CD14-positive monocyte (primary cell): ENCODE measurements around the gene UBAP2. TPM values are rescaled to one million over a fixed set of nuclear protein-coding genes. Genes with fewer than 3 reads are reported as not detected.
A peak's percentile ranks its signal among the peaks of the same experiment; 100 is the strongest.

Source experiments
- DNase-seq, 3 donors: peaks; one replicate each; pipeline ENCODE4 v3.0.0-alpha.2; 2011 to 2022
- H2AFZ ChIP-seq: 2 replicates; pipeline ENCODE4 v1.6.0; 2012; ENCODE audit warnings: mild to moderate bottlenecking, low read depth, low read length, inconsistent platforms; ENCODE audit not compliant: insufficient read depth, poor library complexity, severe bottlenecking
- H3K27ac ChIP-seq, 2 donors: 1 replicate in 1 of 2; 2 replicates in 1 of 2; pipeline ENCODE4 v1.5.1; 2012 to 2013; ENCODE audit warnings: low read length in 2 of 2, control low read depth in 1 of 2, inconsistent platforms in 1 of 2, low read depth in 1 of 2, mild to moderate bottlenecking in 1 of 2
- H3K27me3 ChIP-seq, 2 donors: one replicate each; pipeline versions ENCODE4 v1.6.0 to v1.6.1; 2011 to 2013; ENCODE audit warnings: low read length in 2 of 2; ENCODE audit not compliant: control insufficient read depth in 2 of 2, insufficient read depth in 2 of 2
- H3K36me3 ChIP-seq, 2 donors: replicated peaks in 1 of 2; 1 replicate in 1 of 2; 2 replicates in 1 of 2; pipeline versions ENCODE4 v1.5.1 to v1.6.1; 2012 to 2013; ENCODE audit warnings: low read length in 2 of 2, control low read depth in 1 of 2, inconsistent platforms in 1 of 2, mild to moderate bottlenecking in 1 of 2; ENCODE audit not compliant: insufficient read depth in 2 of 2, control insufficient read depth in 1 of 2
- H3K4me1 ChIP-seq, 2 donors: 1 replicate in 1 of 2; 2 replicates in 1 of 2; pipeline versions ENCODE4 v1.5.1 to v1.6.1; 2012 to 2013; ENCODE audit warnings: low read length in 2 of 2, control low read depth in 1 of 2, inconsistent platforms in 1 of 2, mild to moderate bottlenecking in 1 of 2, moderate library complexity in 1 of 2; ENCODE audit not compliant: insufficient read depth in 2 of 2, control insufficient read depth in 1 of 2
- H3K4me2 ChIP-seq: replicated peaks from 2 replicates; pipeline ENCODE3; 2012; ENCODE audit warnings: low read length, moderate library complexity, mild to moderate bottlenecking; ENCODE audit not compliant: poor library complexity, severe bottlenecking; ENCODE audit errors: extremely low read depth
- H3K4me3 ChIP-seq, 3 experiments: fragments of 200-600 bp in 1 of 3; sonication (generic) in 1 of 3; replicated peaks in 1 of 3; 1 replicate in 2 of 3; 2 replicates in 1 of 3; pipeline ENCODE4 v1.5.1; 2011 to 2013; ENCODE audit warnings: low read length in 3 of 3, mild to moderate bottlenecking in 3 of 3, control low read depth in 2 of 3, low read depth in 2 of 3, inconsistent platforms in 1 of 3, moderate library complexity in 1 of 3
- H3K79me2 ChIP-seq: 2 replicates; pipeline ENCODE4 v1.6.0; 2012; ENCODE audit warnings: mild to moderate bottlenecking, control low read depth, inconsistent platforms, low read length, moderate library complexity; ENCODE audit not compliant: insufficient read depth
- H3K9ac ChIP-seq: 2 replicates; pipeline ENCODE4 v1.6.0; 2017; ENCODE audit warnings: low read length, mild to moderate bottlenecking; ENCODE audit not compliant: insufficient read depth, poor library complexity, severe bottlenecking
- H3K9me3 ChIP-seq, 2 donors: replicated peaks in 1 of 2; 1 replicate in 1 of 2; 2 replicates in 1 of 2; pipeline versions ENCODE4 v1.5.1 to v1.6.1; 2012 to 2013; ENCODE audit warnings: low read length in 2 of 2, control low read depth in 1 of 2; ENCODE audit not compliant: control insufficient read depth in 1 of 2, insufficient read depth in 1 of 2
- H4K20me1 ChIP-seq: 2 replicates; pipeline ENCODE4 v1.6.0; 2012; ENCODE audit warnings: mild to moderate bottlenecking, low read length, control low read depth, moderate library complexity; ENCODE audit not compliant: insufficient read depth
- H3K27ac Mint-ChIP-seq, 7 donors: one replicate each; pipeline ENCODE4 v1.8.0; 2020; ENCODE audit warnings: mild to moderate bottlenecking in 7 of 7, mixed read lengths in 7 of 7, moderate library complexity in 6 of 7, inconsistent platforms in 2 of 7
- H3K27me3 Mint-ChIP-seq, 3 donors: one replicate each; pipeline ENCODE4 v1.8.0; 2021 to 2022; ENCODE audit warnings: low read depth in 3 of 3, mild to moderate bottlenecking in 3 of 3, mixed read lengths in 3 of 3, moderate library complexity in 3 of 3, inconsistent platforms in 1 of 3
- H3K36me3 Mint-ChIP-seq, 2 donors: one replicate each; pipeline ENCODE4 v1.8.0; 2020; ENCODE audit warnings: mixed read lengths in 2 of 2, inconsistent platforms in 1 of 2, mild to moderate bottlenecking in 1 of 2
- H3K4me1 Mint-ChIP-seq: one replicate; pipeline ENCODE4 v1.8.0; 2020; ENCODE audit warnings: mild to moderate bottlenecking, mixed read lengths
- H3K4me3 Mint-ChIP-seq, 2 donors: one replicate each; pipeline ENCODE4 v1.8.0; 2020; ENCODE audit warnings: mild to moderate bottlenecking in 2 of 2, mixed read lengths in 2 of 2, moderate library complexity in 1 of 2
- H3K9me3 Mint-ChIP-seq, 7 donors: one replicate each; pipeline ENCODE4 v1.8.0; 2020 to 2022; ENCODE audit warnings: mixed read lengths in 7 of 7, mild to moderate bottlenecking in 6 of 7, moderate library complexity in 6 of 7, inconsistent platforms in 2 of 7
- WGBS: methylation state at CpG from one replicate; pipeline ENCODE4 v1.1.5; 2013; ENCODE audit warnings: missing lambda C conversion rate; ENCODE audit not compliant: insufficient coverage; 5-methylcytosine and 5-hydroxymethylcytosine counted together
- intact Hi-C, 2 donors: fragments of 100-400 bp; cut with micrococcal nuclease; formaldehyde crosslinking; loops; one replicate each; pipeline versions ENCODE4 v1.15.0 to v1.15.1; 2023
- polyA plus RNA-seq, 3 donors: library from polyadenylated mRNA; depleted of rRNA in 1 of 3; unstranded in 2 of 3; stranded (reverse) in 1 of 3; fragments of 300-500 nt in 2 of 3; fragments of >200 nt in 1 of 3; fragmentation: Illumina TruSeq in 2 of 3; gene quantifications; 1 replicate in 2 of 3; 2 replicates in 1 of 3; pipeline ENCODE4 v1.2.3, GENCODE V29; 2012 to 2021
- TF ChIP-seq, protein P1 (sequence below): fragments of 200-600 bp; IDR thresholded peaks from one replicate; pipeline ENCODE4 v1.8.0; 2022; ENCODE audit warnings: antibody characterized with exemption, mild to moderate bottlenecking

The UBAP2 gene
- polyA plus RNA-seq, 3 donors, result 4.3 to 13.0 (median 5.7) TPM

DNA sequence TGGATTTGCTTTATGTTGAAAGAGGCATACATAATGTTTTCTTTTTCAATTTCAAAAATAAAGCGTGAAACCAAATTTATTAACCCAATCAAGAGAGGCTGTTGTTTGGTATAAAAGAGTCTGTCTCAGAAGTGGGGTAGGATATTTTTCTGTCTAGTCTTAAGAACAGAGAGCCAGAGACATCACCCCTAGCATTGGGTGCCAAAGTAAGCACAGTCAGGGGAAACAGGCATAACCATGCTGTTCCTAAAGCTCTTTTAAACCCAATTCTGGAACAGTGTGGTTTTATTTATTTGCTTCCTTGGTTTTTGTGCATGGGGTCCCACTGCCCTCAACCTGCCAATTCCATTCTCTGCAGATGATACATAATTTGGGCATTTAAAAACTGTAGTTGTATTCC lies 143.6 kb downstream of the UBAP2 start:
- H3K27ac Mint-ChIP-seq, result peak overlapping the region in 1 of 7 donors; percentile 6
- no CpG with 5 or more reads among the region's 1 CpG for WGBS
- H3K4me2 ChIP-seq, result no peak overlapping the region
- DNase-seq, result no peak
- H3K36me3 ChIP-seq, result peaks cover 45 to 80% of the 10 kb centered on the region in 2 donors
- no peaks in the 10 kb centered on the region for H3K4me1 ChIP-seq
- intact Hi-C loops, result no loop called here
- H3K27ac ChIP-seq, result peak overlapping the region in 1 of 2 donors; percentile 10
- H3K27me3 Mint-ChIP-seq, result no peaks in the 10 kb centered on the region
- no peak overlapping the region for H3K9ac ChIP-seq
- H3K9me3 ChIP-seq, result no peaks in the 10 kb centered on the region
- no peak overlapping the region for H3K4me3 ChIP-seq
- TF ChIP-seq, protein P1, sequence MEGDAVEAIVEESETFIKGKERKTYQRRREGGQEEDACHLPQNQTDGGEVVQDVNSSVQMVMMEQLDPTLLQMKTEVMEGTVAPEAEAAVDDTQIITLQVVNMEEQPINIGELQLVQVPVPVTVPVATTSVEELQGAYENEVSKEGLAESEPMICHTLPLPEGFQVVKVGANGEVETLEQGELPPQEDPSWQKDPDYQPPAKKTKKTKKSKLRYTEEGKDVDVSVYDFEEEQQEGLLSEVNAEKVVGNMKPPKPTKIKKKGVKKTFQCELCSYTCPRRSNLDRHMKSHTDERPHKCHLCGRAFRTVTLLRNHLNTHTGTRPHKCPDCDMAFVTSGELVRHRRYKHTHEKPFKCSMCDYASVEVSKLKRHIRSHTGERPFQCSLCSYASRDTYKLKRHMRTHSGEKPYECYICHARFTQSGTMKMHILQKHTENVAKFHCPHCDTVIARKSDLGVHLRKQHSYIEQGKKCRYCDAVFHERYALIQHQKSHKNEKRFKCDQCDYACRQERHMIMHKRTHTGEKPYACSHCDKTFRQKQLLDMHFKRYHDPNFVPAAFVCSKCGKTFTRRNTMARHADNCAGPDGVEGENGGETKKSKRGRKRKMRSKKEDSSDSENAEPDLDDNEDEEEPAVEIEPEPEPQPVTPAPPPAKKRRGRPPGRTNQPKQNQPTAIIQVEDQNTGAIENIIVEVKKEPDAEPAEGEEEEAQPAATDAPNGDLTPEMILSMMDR, result no peak
- no peaks in the 10 kb centered on the region for H3K27me3 ChIP-seq
- H3K79me2 ChIP-seq, result peaks cover 86% of the 10 kb centered on the region
- H3K4me1 Mint-ChIP-seq, result no peaks in the 10 kb centered on the region
- peaks cover 100% of the 10 kb centered on the region for H4K20me1 ChIP-seq
- no peak overlapping the region for H2AFZ ChIP-seq
- H3K4me3 Mint-ChIP-seq, result no peak overlapping the region
- H3K9me3 Mint-ChIP-seq, result no peaks in the 10 kb centered on the region
- H3K36me3 Mint-ChIP-seq, result peaks cover 45 to 49% of the 10 kb centered on the region in 2 donors

DNA sequence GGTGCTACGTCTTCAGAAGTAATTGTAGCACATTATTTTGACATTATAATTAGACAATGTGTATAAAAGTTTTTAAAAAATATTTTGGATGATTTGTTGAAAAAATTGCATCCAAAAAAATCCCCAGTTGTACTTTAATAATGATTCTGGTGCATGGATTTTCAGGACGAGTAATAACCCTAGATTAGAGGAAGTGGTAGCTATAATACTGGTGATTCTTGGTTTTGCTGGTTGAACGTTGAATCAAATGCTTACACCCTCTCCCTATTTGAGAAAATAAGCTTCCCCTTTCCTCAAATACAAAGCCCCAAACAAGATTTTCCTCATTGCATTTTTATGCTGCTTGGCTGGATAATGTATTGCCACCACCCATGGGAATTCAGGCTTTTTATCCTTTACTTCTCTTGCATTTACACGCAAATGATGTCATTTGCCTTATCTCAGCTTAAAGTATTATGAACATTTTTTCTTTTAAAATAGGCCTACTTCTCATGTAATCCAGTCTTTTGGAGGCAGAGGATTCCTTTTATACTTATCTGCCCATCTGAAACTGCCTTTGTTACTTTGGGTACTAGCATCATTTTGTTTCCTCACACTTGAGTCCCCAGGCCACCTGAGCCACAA lies 145.4 kb downstream of the UBAP2 start:
- H3K4me1 ChIP-seq, result no peaks in the 10 kb centered on the region
- Mint-ChIP-seq H3K36me3 (peaks cover 53 to 60% of the 10 kb centered on the region in 2 donors), H3K27me3 (no peaks in the 10 kb centered on the region), H3K9me3 (no peaks in the 10 kb centered on the region), H3K27ac (peak overlapping the region in 1 of 7 donors; percentile 37), H3K4me1 (no peaks in the 10 kb centered on the region), H3K4me3 (no peak overlapping the region)
- TF ChIP-seq, protein P1, result no peak
- H3K4me3 ChIP-seq, result no peak overlapping the region
- peaks cover 100% of the 10 kb centered on the region for H4K20me1 ChIP-seq
- H3K9ac ChIP-seq, result no peak overlapping the region
- H2AFZ ChIP-seq, result no peak overlapping the region
- no peak overlapping the region for H3K27ac ChIP-seq
- H3K9me3 ChIP-seq, result no peaks in the 10 kb centered on the region
- intact Hi-C loops, result no loop called here
- no peak for DNase-seq
- H3K27me3 ChIP-seq, result no peaks in the 10 kb centered on the region
- peaks cover 80% of the 10 kb centered on the region for H3K79me2 ChIP-seq
- no CpG with 5 or more reads among the region's 4 CpGs for WGBS
- H3K36me3 ChIP-seq, result peaks cover 50 to 87% of the 10 kb centered on the region in 2 donors
- H3K4me2 ChIP-seq, result no peak overlapping the region
